GM12878 (cell line): ENCODE data around the gene AJM1.

Source experiments
- ASH2L ChIP-seq: fragments of 300-600, 200-600 bp; sonication (generic); IDR thresholded peaks from 2 replicates; pipeline ENCODE4 v1.6.1; 2017; ENCODE audit warnings: low read depth, mild to moderate bottlenecking, borderline replicate concordance
- CEBPZ ChIP-seq: fragments of 150-350 bp; IDR thresholded peaks from 2 replicates; pipeline ENCODE4 v1.6.1; 2016; ENCODE audit warnings: low read depth, low read length
- CREM ChIP-seq: IDR thresholded peaks from 2 replicates; pipeline ENCODE4 v1.6.1; 2014; ENCODE audit warnings: antibody characterized with exemption, low read depth
- CTCF ChIP-seq, 3 experiments: IDR thresholded peaks in 2 of 3; conservative IDR thresholded peaks in 1 of 3; 2 replicates each; pipeline ENCODE4 v1.5.1; 2011; ENCODE audit warnings: low read depth in 3 of 3, low read length in 3 of 3, mild to moderate bottlenecking in 3 of 3, control low read depth in 2 of 3, moderate library complexity in 2 of 3, inconsistent platforms in 1 of 3, mixed read lengths in 1 of 3; ENCODE audit not compliant: control insufficient read depth in 2 of 3, insufficient read depth in 1 of 3; ENCODE audit errors: extremely low read depth in 1 of 3
- ETV6 ChIP-seq, 2 experiments: fragments of 450-650 bp in 1 of 2; IDR thresholded peaks in 1 of 2; conservative IDR thresholded peaks in 1 of 2; 2 replicates each; pipeline ENCODE4 v1.6.1; 2014; ENCODE audit warnings: antibody characterized with exemption in 1 of 2, borderline replicate concordance in 1 of 2, low read depth in 1 of 2, mild to moderate bottlenecking in 1 of 2, moderate library complexity in 1 of 2
- PAX8 ChIP-seq: fragments of 450-650 bp; IDR thresholded peaks from 2 replicates; pipeline ENCODE4 v1.6.1; 2017; ENCODE audit warnings: mild to moderate bottlenecking, moderate library complexity
- POLR2AphosphoS5 ChIP-seq: IDR thresholded peaks from 2 replicates; pipeline ENCODE4 v1.6.1; 2011; ENCODE audit warnings: mild to moderate bottlenecking, low read length, inconsistent platforms
- POU2F2 ChIP-seq: IDR thresholded peaks from 3 replicates; pipeline ENCODE4 v1.6.1; 2011; ENCODE audit warnings: low read depth, mild to moderate bottlenecking, low read length, borderline replicate concordance
- RAD51 ChIP-seq: fragments of 450-650 bp; IDR thresholded peaks from 2 replicates; pipeline ENCODE4 v1.6.1; 2016; ENCODE audit warnings: moderate library complexity, mild to moderate bottlenecking, inconsistent platforms
- SMARCA5 ChIP-seq: fragments of 450-650 bp; IDR thresholded peaks from 2 replicates; pipeline ENCODE4 v1.6.1; 2017; ENCODE audit warnings: mild to moderate bottlenecking
- ZNF207 ChIP-seq: fragments of 450-650 bp; IDR thresholded peaks from 2 replicates; pipeline ENCODE4 v1.6.1; 2014; ENCODE audit warnings: antibody characterized with exemption, mild to moderate bottlenecking, borderline replicate concordance
- TF ChIP-seq, protein P1 (sequence below): IDR thresholded peaks from 2 replicates; pipeline ENCODE4 v1.6.1; 2012; ENCODE audit warnings: mild to moderate bottlenecking, low read depth, low read length

GRCh38 chr9:136890661-136891060 is 48.4 kb downstream of the AJM1 start:
- no peak for TF ChIP-seq ETV6 (conservative IDR thresholded peaks at IDR 0.05 in 1 of 2, IDR thresholded peaks at IDR 0.05 in 1 of 2; ENCODE audit: borderline replicate concordance in 1 of 2, low read depth in 1 of 2)
- TF ChIP-seq POU2F2: no peak
- no peak for TF ChIP-seq CEBPZ
- TF ChIP-seq POLR2AphosphoS5: no peak
- TF ChIP-seq, protein P1, sequence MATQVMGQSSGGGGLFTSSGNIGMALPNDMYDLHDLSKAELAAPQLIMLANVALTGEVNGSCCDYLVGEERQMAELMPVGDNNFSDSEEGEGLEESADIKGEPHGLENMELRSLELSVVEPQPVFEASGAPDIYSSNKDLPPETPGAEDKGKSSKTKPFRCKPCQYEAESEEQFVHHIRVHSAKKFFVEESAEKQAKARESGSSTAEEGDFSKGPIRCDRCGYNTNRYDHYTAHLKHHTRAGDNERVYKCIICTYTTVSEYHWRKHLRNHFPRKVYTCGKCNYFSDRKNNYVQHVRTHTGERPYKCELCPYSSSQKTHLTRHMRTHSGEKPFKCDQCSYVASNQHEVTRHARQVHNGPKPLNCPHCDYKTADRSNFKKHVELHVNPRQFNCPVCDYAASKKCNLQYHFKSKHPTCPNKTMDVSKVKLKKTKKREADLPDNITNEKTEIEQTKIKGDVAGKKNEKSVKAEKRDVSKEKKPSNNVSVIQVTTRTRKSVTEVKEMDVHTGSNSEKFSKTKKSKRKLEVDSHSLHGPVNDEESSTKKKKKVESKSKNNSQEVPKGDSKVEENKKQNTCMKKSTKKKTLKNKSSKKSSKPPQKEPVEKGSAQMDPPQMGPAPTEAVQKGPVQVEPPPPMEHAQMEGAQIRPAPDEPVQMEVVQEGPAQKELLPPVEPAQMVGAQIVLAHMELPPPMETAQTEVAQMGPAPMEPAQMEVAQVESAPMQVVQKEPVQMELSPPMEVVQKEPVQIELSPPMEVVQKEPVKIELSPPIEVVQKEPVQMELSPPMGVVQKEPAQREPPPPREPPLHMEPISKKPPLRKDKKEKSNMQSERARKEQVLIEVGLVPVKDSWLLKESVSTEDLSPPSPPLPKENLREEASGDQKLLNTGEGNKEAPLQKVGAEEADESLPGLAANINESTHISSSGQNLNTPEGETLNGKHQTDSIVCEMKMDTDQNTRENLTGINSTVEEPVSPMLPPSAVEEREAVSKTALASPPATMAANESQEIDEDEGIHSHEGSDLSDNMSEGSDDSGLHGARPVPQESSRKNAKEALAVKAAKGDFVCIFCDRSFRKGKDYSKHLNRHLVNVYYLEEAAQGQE: no peak
- no peak for TF ChIP-seq ASH2L
- TF ChIP-seq ZNF207: no peak
- TF ChIP-seq PAX8: no peak
- TF ChIP-seq CREM: no peak
- no peak for TF ChIP-seq SMARCA5
- TF ChIP-seq CTCF (IDR thresholded peaks at IDR 0.05 in 2 of 3, conservative IDR thresholded peaks at IDR 0.05 in 1 of 3; ENCODE audit: control insufficient read depth in 2 of 3, extremely low read depth in 1 of 3, insufficient read depth in 1 of 3, low read depth in 3 of 3, low read length in 3 of 3): no peak
- TF ChIP-seq RAD51: no peak
